GM19468 (cell line): ENCODE results near the gene SIRT4.

Experiments used
- ATAC-seq: cut with Tn5 transposase; IDR thresholded peaks from one replicate; pipeline ENCODE4 v1.9.1; 2021; ENCODE audit warnings: mild to moderate bottlenecking, moderate library complexity, moderate number of reproducible peaks; ENCODE audit not compliant: unreplicated experiment; ENCODE audit errors: extremely low read depth

SIRT4 gene

DNA sequence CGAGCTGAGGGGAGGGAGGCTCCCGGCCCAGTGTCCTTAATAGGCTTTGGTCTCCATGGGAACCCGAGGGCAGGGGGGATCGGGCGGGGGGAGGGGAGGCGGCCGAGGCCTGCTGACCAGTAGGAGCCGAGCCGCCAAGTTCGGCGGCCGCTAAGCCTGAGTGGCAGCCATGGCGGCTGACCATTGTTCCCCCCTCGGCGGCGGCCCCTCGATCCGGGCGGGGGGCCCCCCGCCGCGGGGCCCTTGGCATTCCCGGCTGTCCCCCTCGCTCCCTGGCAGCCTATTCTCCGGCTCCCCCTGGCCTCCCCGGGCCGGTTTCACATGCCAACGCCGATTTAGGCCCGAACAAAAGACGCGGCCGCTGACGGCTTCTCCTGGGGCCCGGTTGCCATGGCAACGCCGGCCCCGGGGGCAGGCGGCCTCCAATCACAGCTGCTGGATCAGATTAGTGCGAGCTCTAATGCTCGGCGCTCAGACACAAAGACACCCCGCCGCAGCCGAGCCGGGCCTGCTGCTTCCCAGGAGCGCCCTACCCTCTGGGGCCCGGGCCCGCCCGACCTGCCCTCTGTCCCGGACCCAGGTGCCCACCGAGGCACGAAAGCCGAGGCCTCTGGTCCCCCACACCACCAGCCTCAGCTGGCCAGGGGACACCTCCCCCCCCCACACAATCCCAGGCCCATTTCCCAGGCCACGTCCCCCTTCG is 59.5 kb downstream of the SIRT4 start:
- ATAC-seq = no peak
